ENCODE results near the gene CLEC20A.

Gene CLEC20A

DNA sequence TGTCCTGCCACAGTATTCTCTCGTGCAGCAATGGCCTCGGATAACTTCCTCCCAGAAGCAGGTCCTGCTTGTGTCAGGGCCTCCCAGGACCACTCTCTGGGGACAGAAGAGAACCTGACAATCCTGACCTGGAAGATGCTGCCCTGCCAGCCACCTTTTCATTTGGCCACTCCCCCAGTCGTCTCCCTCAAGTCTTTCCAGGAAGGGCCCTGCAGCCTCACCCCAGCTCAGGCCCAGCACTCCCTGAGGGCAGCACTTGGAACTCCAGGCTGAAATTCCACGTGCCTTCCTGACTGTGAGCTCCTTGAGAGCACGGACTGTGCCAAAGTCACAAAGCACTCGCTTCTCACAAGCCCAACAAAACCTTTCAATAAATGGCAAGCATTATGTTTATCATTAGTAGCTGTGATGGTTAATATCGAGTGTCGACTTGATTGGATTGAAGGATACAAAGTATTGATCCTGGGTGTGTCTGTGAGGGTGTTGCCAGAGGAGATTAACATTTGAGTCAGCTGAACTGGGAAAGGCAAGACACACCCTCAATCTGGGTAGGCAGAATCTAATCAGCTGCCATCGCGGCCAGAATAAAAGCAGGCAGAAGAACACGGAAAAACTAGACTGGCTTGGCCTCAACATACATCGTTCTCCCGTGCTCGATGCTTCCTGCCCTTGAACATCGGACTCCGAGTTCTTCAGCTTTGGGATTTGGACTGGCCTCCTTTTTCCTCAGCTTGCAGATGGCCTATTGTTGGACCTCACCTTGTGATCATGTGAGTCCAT, 2.3 kb upstream of the CLEC20A start:
- DNase-seq (ENCODE audit: low spot score), result no peak

DNA sequence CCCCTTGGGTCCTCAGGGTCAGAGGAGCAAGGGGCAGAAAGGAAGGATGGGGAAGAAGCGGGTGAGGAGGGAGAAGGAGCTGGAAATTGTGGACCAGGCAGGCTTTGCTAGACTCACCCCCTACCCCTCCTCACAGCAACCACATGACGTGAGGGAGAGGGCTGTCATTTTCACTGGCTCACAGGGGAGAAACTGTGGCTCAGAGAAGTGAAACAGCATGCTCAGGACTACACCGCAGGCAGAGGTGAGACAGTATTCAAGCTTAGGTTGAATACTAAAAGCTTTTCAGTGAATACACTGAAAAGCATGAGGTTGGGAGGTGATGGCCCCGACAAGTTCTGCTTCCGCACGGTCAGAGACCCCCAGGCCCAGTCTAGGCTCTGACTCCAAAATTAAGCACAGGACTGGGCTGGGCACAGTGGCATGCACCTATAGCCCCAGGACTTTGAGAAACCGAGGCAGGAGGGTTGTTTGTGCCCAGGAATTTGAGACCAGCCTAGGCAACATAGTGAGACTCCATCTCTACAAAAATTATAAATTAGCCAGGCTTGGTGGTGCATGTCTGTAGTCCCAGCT, 1.2 kb upstream of the CLEC20A start:
- no peak for DNase-seq (ENCODE audit: low spot score)

DNA sequence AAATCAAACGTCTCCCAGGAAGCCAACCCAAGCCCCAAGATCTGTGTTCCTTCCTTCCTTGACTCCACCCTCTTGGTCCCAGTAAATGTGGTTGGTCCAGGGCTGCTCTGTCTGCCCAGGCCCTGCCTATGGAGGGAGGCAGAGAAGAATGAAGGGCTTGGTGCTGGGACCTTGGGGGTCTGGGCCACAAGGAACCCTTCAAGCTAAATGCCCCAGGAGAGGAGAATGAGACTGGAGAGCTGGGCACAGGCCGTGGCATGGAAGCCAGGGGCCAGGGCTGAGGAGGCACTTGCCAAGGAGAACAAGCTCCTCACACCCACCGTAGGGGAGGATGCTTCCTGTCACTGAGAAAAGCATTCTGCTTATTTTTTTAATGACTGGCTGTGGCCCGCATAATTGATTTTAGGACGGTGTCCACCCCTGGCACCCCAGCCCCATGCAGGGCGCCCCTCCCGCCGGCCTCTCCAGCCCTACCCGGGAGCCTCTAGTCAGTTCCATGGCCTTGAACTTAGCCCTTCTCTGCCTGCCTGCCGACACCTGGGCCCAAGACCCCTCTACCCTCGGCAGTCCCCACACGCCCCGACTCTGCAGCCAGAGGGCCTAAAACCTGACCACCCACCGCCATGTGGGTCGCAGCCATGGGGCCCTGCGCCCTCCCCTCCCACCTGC, 889 bp downstream of the CLEC20A start:
- DNase-seq (ENCODE audit: low spot score), result no peak

DNA sequence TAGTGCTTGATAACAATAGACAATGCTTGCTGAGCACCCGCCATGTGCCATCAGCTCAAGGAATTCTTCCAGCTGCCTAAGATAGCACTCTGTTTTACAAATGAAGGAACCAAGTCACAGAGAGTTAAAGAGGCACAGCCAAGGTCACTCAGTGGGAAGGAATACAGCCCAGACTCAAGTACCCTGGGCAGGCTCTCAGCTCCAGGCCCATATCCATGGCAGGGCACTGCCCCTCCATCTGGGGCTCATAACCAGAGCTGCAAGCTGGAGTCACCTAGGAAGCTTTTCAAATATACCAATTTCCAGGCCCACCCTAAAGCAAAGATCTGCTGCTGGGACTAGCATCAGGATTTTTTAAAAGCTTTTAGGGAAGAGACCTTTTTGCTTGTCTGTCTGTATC, 1.6 kb downstream of the CLEC20A start:
- DNase-seq (ENCODE audit: low spot score), result no peak

DNA sequence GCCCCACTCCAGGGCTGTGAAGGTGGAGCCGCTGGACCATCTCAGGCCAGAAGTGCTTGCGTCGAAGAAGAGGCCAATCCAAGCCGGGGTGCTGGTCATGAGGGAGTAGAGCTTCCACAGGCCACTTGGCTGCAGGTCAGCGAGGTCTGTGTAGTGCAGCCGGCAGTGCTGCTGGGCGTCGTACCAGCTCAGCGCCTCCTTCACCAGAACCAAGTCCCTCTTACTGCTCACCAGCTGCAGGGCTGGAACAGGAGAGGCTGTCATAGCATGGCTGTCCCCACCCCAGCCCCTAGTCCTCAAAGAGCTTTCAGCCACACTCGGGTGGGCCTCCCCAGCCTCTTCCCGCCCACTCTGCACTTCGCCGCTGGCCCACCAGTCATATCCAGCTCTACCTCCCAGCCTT, 2.2 kb downstream of the CLEC20A start:
- no peak for DNase-seq (ENCODE audit: low spot score)

DNA sequence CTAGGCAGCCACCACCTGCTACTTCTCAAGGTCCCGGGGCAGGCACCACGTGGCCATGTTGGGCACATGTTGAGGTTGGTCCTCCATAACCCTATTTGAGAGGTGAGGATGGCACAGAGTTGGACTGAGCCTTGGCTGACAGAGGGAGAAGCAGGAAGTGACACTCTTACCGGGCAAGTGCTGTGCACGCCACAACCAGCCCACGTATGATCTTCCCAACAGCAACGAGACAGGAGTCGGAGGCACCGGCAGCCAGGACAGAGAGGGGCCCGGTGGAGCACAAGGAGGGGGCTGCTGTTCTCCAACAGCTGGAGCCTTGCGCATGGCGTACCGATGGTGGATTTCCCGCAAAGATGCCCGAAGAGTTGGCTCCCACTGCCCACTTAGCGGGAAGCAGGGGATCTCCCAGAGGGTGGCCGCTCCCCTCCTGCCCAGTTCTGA, 3.4 kb downstream of the CLEC20A start:
- DNase-seq (ENCODE audit: low spot score), result no peak

DNA sequence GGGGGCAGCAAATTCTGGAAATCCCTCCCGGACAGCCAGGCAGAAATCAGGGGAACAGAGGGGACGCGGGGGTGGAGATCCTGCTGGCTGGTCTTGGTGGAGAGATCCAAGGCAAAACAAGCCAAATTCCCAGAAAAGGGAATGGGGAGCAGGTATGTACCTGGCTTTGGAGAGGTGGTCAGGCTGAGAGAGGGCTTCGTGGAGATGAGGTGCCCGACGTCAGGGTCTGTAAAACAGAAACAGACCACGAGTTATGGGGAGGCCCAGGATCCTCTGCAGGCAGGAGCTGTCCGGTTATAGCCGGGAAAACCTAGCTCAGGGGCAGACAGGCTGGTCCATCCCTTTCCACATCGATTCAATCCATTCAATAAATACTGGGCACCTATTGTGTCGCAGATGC, 4.4 kb downstream of the CLEC20A start:
- no peak for DNase-seq (ENCODE audit: low spot score)

DNA sequence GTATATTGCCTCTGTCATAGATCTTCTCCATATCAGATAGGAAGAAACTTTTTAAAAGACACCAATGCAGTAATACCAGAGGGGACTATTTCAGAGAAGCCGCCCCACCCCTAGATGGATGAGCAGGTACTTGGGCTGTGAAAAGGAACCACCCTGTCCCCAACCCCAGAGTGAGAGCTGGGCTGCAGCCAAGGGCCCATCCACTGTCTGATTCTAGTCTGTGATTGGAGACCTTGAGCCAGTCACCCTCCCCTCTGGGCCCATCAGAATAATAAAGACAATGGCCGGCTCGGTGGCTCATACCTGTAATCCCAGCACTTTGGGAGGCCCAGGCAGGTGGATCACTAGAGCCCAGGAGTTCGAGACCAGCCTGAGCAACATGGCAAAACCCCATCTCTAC, 5.0 kb downstream of the CLEC20A start:
- DNase-seq (ENCODE audit: low spot score), result no peak

DNA sequence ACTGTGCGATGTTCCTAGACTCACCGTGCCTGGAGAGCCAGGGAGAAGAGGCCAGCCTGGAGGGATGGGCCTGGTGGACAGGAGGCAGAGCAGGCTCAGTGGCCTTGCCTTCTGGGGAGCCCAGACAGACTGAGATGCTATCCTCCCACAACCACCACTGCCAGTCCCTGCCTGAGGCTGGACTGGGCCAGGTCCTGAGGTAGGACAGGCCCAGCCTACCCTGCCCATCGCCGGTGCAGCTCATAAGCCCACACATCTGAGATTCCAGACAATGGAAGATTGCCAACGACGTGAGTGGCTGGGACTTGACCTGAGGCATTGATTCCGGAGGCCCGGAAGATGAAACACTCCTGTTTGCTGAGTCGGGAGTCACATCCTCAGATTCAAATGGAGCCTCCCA, 5.8 kb downstream of the CLEC20A start:
- DNase-seq (ENCODE audit: low spot score), result no peak

DNA sequence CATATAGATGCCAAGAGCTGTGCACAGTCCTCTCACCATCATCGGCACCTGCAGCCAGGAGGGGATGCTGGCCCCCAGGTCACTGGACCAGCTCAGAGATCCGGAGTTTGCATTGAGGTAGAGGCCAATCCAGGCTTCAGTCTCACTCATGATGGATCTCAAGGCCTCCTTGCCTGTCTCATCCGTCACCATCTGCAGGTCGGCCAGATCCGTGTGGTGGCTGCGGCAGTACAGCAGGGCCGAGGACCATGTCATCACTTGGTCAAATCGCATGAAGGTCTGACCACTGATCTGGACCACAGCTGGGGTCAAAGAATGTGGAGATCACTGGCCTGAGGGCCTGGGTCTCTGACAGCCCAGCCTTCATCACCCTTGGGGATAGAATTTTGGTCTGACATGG, 6.6 kb downstream of the CLEC20A start:
- no peak for DNase-seq (ENCODE audit: low spot score)

DNA sequence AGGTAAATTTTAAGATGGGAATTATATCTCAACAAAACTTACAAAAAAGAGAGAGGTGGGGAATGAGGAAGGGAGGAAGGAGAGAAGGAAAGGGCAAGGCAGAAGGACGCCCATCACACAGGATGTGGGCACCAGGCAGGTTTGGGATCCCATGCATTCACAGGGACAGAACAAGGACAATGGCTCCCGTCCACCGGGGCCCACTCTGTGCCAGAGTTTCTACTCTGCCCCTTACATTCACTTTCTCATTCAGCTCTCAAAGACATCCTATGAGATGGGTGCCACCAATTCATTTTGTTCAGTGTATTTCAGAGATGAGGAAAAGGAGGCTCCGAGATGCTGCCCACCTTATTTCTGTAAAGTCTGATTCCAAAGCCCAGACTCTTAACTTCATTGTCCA, 7.4 kb downstream of the CLEC20A start:
- no peak for DNase-seq (ENCODE audit: low spot score)

DNA sequence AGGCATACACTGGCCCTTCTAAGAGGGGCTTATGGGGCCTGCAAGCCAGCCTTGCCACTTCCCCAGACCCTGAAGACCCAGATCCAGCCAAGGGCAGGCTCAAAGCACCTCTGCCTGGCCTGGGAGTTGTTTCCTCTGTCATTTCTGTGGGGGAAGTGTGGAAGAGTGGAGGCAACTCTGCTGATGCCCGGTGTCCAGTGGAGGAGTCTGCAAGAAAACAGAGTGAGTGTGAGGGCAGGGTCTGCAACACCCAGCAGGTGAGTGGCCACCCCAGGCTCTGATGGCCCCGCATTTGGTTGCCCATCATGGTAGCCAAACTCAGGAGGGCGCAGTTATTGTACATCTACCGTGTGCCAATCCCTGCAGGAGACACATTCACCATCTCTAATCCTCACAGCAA, 8.4 kb downstream of the CLEC20A start:
- DNase-seq (ENCODE audit: low spot score), result no peak

DNA sequence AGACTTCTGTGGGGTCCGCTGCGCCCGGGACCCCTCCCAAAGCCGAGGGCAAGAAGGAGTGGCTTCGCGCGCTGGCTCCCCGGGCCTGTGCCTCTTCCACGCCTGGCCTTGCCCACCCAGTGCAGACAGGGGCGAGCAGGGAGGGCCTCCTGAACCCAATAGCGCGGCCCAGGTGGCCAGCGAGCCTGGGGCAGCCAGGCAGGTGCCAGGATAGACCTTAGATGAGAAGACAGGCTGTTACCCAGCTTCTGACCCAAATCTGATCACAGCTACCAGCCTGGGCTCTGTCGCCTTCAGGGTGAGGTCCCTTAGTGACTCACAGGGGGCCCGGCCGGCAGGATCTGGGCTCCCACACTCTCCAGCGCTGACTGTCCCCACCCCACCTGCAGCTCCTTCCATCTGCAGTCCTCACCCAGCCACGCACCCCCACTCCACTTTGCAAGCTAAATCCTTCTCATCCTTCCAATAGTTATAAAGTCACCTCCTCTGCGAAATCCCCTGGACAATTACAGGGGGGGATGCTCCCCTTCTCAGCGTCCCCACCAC, 9.6 kb downstream of the CLEC20A start:
- no peak for DNase-seq (ENCODE audit: low spot score)

DNA sequence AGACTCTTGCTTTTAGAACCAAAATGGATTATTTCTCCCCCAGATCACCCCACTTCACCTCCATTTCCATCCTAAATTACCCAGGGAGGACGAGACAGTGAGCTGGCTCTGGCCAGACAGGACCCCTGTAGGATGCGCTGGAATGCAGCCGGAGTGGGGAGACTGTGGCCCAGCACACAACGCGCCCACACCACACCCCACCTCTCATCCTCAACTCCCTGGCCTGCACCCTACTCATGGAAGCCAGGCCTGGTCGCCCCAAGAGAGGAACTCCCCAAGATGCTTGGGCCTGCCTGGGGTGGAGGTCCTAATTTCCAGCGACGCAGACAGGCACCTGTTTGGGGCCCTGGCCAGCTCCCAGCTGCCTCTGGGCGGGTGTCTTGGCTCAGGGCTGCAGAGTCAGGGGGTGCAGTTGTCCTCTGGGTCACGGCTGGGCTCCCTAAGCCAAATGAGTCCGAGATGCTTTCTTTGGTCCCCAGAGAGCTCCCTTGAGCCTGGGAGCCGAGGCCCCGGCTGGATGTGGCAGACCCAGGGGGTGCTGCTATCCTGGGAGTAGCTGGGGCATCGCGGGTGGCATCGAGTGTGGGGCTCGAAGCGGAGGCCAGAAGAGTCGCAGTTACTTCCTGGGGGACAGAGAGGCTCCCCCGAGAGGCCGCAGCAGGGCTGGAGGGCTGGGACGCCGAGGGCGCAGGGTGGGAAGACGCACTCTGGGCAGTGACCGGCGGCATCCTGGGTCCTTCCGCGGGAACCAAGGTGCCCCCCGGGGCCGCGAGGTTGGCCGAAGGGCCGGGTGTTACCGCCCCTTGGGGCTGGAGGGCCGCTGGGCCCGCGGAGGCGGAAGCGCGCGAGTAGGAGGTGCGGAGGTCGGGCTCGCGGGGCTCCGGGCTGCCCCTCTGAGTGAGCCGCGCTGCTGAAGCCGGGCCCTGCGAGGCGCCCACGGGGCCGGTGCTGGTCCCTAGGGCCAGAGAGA, 10.4 kb downstream of the CLEC20A start:
- DNase-seq (ENCODE audit: low spot score), result no peak

DNA sequence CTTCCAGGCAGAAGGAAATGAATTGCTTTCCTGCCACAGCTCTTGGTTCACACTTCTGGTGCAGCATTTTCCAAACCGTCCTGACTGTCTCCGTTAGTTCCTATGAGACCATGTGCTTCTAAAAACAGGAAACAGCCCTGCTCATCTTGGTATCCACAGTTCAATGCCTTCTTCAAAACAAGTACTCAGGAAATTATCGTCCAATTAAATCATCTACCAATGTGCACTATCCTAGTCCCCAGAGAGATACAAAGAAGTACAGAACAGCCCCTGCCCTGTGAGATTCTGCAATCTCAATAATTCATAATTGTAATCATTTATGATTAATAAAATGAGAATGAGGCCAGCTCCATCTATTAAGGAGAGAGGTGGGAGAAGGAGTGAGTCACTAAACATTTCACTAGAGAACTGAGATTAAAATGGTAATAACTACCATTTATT, 11.2 kb downstream of the CLEC20A start:
- no peak for DNase-seq (ENCODE audit: low spot score)

DNA sequence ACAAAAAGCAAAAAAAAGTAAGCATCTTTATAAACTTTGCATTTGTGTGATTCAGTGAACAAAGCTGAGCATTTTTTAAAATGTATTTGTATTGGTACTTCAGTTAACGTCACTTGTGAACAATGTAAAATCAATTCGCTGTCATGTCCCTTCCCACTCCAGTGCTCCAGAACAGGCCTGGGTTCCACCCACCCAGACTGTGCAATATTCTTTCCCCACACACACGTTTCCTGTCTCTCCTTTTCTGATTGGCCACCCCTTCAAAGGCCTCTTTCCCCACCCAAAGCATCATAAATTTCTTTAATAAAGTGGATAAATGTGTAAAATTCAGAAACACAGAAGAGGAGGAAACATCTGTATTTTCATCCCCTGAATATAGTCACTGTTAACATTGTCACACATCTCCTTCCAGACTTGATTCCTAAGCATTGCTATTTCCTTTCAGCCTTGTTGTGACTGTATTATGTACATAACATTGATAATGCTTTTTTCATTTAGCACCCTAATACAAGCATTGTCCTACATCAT, 12.0 kb downstream of the CLEC20A start:
- no peak for DNase-seq (ENCODE audit: low spot score)

DNA sequence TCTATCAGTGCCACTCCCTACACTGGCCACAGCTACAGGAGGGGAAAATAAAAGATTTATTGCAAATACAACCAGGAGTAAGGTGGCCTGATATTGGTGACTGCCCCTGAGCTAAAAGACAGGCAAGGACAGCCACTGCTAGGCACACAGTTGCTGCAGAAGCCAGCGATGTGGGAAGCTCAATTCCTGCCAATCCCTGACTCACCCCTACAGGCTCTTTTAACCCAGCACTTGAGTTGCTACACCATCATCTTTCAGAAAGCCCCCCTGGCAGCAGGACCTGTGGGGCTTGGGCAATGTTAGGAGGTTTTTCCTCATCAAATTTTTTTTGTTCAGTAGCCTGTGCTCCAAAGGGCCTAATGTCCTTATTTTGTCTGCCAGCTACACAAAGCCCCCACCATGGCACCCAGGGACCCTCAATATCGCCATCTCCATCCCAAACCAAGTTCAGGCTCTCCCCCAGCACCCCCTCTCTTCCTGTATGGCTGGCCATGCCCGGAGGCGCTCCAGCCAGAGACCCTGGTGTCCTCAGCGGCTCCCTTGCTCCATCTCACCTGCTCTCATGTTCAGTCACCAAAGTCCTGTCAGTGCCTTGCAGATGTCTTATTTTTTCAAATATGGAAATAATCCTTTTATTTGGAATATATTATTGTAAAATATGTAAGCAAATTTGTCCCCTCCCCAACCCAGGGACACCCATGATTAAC, 13.4 kb downstream of the CLEC20A start:
- DNase-seq (ENCODE audit: low spot score), result no peak

DNA sequence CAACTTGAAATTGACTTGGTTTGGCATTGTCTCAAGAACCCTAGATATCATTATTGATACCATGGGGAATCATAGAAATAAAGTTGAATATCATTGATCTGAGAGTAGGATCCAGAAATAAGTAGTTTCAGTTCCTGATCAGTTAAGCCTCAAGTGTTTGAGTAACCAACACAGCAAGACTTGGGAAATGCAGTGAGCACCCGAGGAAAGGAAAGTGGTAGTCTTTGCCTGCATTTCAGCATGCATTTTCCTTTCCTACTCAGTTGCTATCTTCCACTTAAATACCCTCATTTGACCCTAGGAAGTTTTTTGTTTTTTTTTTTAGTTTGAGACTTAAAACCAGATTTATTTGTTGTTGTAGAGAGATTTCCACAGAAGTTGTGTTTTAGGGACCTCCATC, 18.9 kb downstream of the CLEC20A start:
- no peak for DNase-seq (ENCODE audit: low spot score)

DNA sequence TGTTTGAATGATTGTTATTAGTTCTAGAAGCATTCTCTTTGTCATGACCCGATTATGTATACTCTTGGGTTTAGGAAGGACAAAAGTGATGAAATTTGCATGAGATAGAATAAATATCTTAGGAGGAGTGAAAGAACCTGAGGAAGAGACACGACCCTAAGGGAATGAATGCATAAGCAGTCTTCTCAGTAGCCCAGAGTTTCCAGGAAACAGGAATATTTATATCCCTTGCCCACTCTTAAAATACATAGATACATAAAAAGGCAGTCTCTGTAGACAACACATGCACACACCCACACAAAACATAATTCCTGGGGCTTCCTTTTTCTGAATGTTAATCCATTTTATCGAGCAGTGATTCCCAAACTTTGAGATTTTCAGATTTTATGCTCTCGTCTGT, 19.4 kb downstream of the CLEC20A start:
- no peak for DNase-seq (ENCODE audit: low spot score)

DNA sequence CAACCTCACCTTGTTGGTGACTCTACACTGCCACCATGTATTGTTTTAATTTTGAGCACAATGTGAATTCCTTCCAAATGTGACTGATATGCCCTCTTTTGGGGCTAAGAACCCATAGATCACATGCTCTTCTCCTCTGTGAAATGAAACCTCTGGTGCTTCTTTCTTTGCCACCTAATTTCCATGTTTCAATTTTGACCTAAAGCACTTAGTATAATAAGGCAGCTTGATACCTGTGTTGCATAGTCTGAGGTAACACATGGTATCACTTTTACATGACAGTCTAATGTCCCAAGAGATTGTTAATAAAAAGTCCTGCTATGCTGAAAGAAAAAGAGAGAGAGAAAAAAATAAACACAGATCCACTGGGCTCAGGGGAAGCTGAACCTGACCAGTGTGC, 24.2 kb downstream of the CLEC20A start:
- DNase-seq (ENCODE audit: low spot score), result no peak

DNA sequence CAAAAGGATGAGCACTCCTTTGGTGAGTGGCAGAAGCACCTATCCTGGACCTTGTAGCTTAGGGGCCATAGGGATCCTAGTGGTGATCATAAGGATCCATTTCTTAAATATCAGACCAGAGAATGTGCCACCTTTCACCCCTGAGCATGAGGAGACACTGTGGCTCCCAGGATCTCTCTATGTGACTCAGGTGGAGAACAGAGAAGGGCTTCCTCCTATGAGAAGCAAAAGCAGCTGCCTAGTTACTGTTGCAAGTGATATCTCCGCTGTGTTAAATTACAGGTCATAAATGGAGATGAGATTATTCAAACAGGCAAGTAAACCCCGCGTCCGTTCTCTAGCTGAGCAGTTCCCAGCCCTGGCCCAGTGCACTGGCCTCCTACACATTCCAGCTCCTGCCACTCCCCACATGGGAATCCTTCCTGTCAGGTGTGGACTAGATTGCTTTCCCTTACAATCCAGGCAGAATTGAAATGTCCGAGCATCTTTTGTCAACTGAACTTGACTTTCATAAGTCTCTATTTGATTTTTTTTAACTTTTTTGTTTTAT, 26.3 kb downstream of the CLEC20A start:
- DNase-seq (ENCODE audit: low spot score), result no peak

Measured in pons (tissue), 1 donor.